GM12864 (cell line): ENCODE results near the gene RAPH1.

Source experiments
- DNase-seq: peaks from one replicate; pipeline ENCODE4 v3.0.0-alpha.2; 2011; ENCODE audit warnings: low read depth
- H3K4me3 ChIP-seq: 2 replicates; pipeline ENCODE4 v1.5.1; 2011; ENCODE audit warnings: mild to moderate bottlenecking, low read depth, low read length, control low read depth
- CTCF ChIP-seq: IDR thresholded peaks from 2 replicates; pipeline ENCODE4 v1.5.1; 2011; ENCODE audit warnings: low read depth, mild to moderate bottlenecking, moderate library complexity, low read length, control low read depth, inconsistent platforms; ENCODE audit errors: missing control alignments

Gene RAPH1

GRCh38 chr2:203359450-203359849 lies 175.7 kb downstream of the RAPH1 start:
- DNase-seq: no peak
- H3K4me3 ChIP-seq: no peak overlapping the region
- TF ChIP-seq CTCF: no peak

- no peak for TF ChIP-seq CTCF
- H3K4me3 ChIP-seq: no peak overlapping the region
- no peak for DNase-seq
These were observed 180.1 kb downstream of the RAPH1 start for GRCh38 chr2:203354966-203355365.

- no peak overlapping the region for H3K4me3 ChIP-seq
- no peak for TF ChIP-seq CTCF
- no peak for DNase-seq
These were observed 182.4 kb downstream of the RAPH1 start for GRCh38 chr2:203352604-203353255.

GRCh38 chr2:203347375-203347774 lies 187.7 kb downstream of the RAPH1 start:
- no peak overlapping the region for H3K4me3 ChIP-seq
- no peak for DNase-seq
- TF ChIP-seq CTCF: no peak

- DNase-seq: no peak
- TF ChIP-seq CTCF: no peak
- no peak overlapping the region for H3K4me3 ChIP-seq
These were observed 188.5 kb downstream of the RAPH1 start for GRCh38 chr2:203346612-203347011.

- TF ChIP-seq CTCF: no peak
- DNase-seq: no peak
These were observed 190.4 kb downstream of the RAPH1 start for GRCh38 chr2:203344667-203345066.

More at GRCh38 chr2:203344667-203345066, 190.4 kb downstream of the RAPH1 start:
- H3K4me3 ChIP-seq: no peak overlapping the region
